K562 (cell line): ENCODE data around the gene MPC1. TPM values are rescaled to one million over a fixed set of nuclear protein-coding genes. Genes with fewer than 3 reads are reported as not detected.
A peak's percentile ranks its signal among the peaks of the same experiment; 100 is the strongest.

ENCODE experiments used
- ARID4B ChIP-seq: sonication (generic); formaldehyde crosslinking; IDR thresholded peaks from 2 replicates; pipeline ENCODE4 v1.8.0; 2022; ENCODE audit warnings: mild to moderate bottlenecking, missing genetic modification reagents
- ATF2 ChIP-seq: sonication (generic); formaldehyde crosslinking; IDR thresholded peaks from 2 replicates; pipeline ENCODE4 v1.8.1; 2022; ENCODE audit warnings: missing genetic modification reagents
- CXXC5 ChIP-seq: fragments of 250-450 bp; sonication (Bioruptor Pico); IDR thresholded peaks from 2 replicates; pipeline ENCODE4 v1.8.0; 2022; ENCODE audit warnings: inconsistent platforms, mild to moderate bottlenecking, moderate library complexity
- GABPB2 ChIP-seq: fragments of 250-450 bp; sonication (Bioruptor Pico); conservative IDR thresholded peaks from 2 replicates; pipeline ENCODE4 v1.5.1; 2021; ENCODE audit warnings: mild to moderate bottlenecking
- HDAC8 ChIP-seq: fragments of 450-650 bp; IDR thresholded peaks from 2 replicates; pipeline ENCODE4 v1.6.1; 2016; ENCODE audit warnings: mild to moderate bottlenecking, missing genetic modification characterization, moderate library complexity, missing compliant biosample characterization
- IFI16 ChIP-seq: fragments of 250-450 bp; sonication (Bioruptor Pico); IDR thresholded peaks from 2 replicates; pipeline ENCODE4 v2.1.2; 2022; ENCODE audit warnings: mild to moderate bottlenecking, inconsistent platforms
- IRF2 ChIP-seq: sonication (generic); formaldehyde crosslinking; IDR thresholded peaks from 2 replicates; pipeline ENCODE4 v1.8.1; 2022; ENCODE audit warnings: mild to moderate bottlenecking, missing genetic modification reagents
- MTA3 ChIP-seq: fragments of 450-650 bp; formaldehyde crosslinking; IDR thresholded peaks from 2 replicates; pipeline ENCODE4 v1.6.1; 2017; ENCODE audit warnings: mild to moderate bottlenecking, borderline replicate concordance
- NFATC3 ChIP-seq: fragments of 450-650 bp; IDR thresholded peaks from 2 replicates; pipeline ENCODE4 v1.6.1; 2017; ENCODE audit warnings: mild to moderate bottlenecking
- PHTF2 ChIP-seq: fragments of 250-450 bp; sonication (Bioruptor Pico); IDR thresholded peaks from 2 replicates; pipeline ENCODE4 v1.5.0; 2021; ENCODE audit warnings: mild to moderate bottlenecking
- THRAP3 ChIP-seq: fragments of 450-650 bp; IDR thresholded peaks from 2 replicates; pipeline ENCODE4 v1.6.1; 2016; ENCODE audit warnings: mild to moderate bottlenecking, inconsistent platforms, borderline replicate concordance
- ZFP91 ChIP-seq: sonication (generic); formaldehyde crosslinking; IDR thresholded peaks from 2 replicates; pipeline ENCODE4 v1.8.0; 2022; ENCODE audit warnings: mild to moderate bottlenecking, missing genetic modification reagents
- ZNF589 ChIP-seq: fragments of 200-800 bp; sonication (Bioruptor generic); IDR thresholded peaks from 2 replicates; pipeline ENCODE4 v1.6.1; 2016; ENCODE audit warnings: low read depth, missing genetic modification characterization, missing compliant biosample characterization
- ZNF695 ChIP-seq: fragments of 450-650 bp; formaldehyde crosslinking; IDR thresholded peaks from 2 replicates; pipeline ENCODE4 v1.4.0; 2020; ENCODE audit warnings: mild to moderate bottlenecking, moderate library complexity
- polyA plus RNA-seq, 8 experiments: library from polyadenylated mRNA; depleted of rRNA in 4 of 8; stranded (reverse) in 5 of 8; unstranded in 3 of 8; fragments of >200 nt; fragmentation: Nextera tagmentation in 2 of 8; fragmentation: Illumina TruSeq in 1 of 8; extraction: Ambion mirVana in 2 of 8; extraction: Trizol in 1 of 8; gene quantifications; 2 replicates each; pipeline versions ENCODE4 v1.2.1 to v1.2.3, GENCODE V29; 2011 to 2014; ENCODE audit warnings: inconsistent platforms in 1 of 8, missing spikeins in 1 of 8
- total RNA-seq, 7 experiments: library from RNA; depleted of rRNA in 6 of 7; stranded (reverse); fragments of >200 nt in 6 of 7; fragmentation: Illumina TruSeq in 2 of 7; extraction: Trizol in 2 of 7; gene quantifications; 2 replicates each; pipeline versions ENCODE4 v1.2.1 to v1.2.3, GENCODE V29; 2011 to 2021; ENCODE audit warnings: low replicate concordance in 1 of 7
- TF ChIP-seq, protein P1 (sequence below): fragments of 250-450 bp; sonication (Bioruptor Pico); IDR thresholded peaks from 2 replicates; pipeline ENCODE4 v1.5.0; 2022; ENCODE audit warnings: mild to moderate bottlenecking
- TF ChIP-seq, protein P2 (sequence below): sonication (generic); formaldehyde crosslinking; IDR thresholded peaks from 2 replicates; pipeline ENCODE4 v1.8.1; 2022; ENCODE audit warnings: missing genetic modification reagents

Gene MPC1
- total and polyA plus RNA-seq, 9 of the 15 experiments (the other 6 are each of a cell fraction or from before 2014, with no cell fraction given), result 78.6 to 185 (median 138) TPM

DNA sequence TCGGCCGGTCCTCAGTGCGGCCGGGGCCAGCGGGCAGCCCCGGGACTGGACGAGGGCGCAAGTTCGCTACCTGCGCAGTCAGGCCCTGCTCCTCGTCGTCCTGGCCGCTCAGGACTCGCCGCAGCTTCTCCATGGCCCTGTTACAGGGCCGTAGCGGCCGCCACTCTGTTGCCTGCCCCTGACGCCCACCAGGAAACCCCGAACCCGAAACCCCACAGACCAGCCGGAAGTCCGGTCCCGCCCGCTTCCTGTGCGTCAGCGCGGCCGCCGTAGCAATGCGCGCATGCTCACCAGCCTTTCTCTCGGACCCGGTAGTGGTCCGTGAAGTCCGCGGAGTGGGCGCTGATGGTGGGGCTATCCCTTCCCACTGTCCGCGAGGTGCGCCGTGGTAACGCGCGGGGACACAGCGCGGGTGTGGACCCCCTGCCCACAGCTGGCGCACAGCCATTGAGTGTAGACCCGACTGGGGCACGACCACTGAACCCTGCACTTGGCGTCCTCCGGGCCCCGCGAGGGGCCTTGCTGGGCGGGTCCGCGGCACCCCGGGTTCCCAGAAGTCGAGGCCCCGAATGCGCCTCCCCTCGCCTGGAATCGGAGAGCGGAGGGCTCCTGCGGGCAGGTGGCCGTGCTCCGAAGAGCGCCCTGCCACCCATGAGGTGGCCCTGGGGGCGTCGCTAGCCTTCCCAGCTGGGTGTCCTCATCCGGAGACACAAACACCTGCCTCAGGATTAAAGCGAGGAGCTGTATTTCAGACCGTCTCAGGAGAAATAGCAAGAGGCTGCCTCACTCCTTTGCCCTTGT lies 40.2 kb downstream of the MPC1 start, which contains the start of gene SFT2D1 (continued):
- TF ChIP-seq ZFP91 (CRISPR knock-in tag), result 0 out of 2 replicates have a peak, but pooled peaks have one; percentile 43
- no peak for TF ChIP-seq IRF2 (CRISPR knock-in tag)
- peak; percentile 89; the same call in 1 of the 2 replicates for TF ChIP-seq MTA3
- no peak for TF ChIP-seq ZNF695 (CRISPR knock-in tag)
- TF ChIP-seq, protein P1, sequence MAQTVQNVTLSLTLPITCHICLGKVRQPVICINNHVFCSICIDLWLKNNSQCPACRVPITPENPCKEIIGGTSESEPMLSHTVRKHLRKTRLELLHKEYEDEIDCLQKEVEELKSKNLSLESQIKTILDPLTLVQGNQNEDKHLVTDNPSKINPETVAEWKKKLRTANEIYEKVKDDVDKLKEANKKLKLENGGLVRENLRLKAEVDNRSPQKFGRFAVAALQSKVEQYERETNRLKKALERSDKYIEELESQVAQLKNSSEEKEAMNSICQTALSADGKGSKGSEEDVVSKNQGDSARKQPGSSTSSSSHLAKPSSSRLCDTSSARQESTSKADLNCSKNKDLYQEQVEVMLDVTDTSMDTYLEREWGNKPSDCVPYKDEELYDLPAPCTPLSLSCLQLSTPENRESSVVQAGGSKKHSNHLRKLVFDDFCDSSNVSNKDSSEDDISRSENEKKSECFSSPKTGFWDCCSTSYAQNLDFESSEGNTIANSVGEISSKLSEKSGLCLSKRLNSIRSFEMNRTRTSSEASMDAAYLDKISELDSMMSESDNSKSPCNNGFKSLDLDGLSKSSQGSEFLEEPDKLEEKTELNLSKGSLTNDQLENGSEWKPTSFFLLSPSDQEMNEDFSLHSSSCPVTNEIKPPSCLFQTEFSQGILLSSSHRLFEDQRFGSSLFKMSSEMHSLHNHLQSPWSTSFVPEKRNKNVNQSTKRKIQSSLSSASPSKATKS (CRISPR knock-in tag), result no peak
- TF ChIP-seq ATF2 (CRISPR knock-in tag), result no peak
- TF ChIP-seq IFI16 (CRISPR knock-in tag), result no peak
- TF ChIP-seq NFATC3, result no peak
- TF ChIP-seq PHTF2 (CRISPR knock-in tag), result no peak
- no peak for TF ChIP-seq HDAC8 (tag)
- no peak for TF ChIP-seq GABPB2 (CRISPR knock-in tag)
- TF ChIP-seq ZNF589 (CRISPR knock-in tag), result peak; percentile 67; the same call in 1 of the 2 replicates
- TF ChIP-seq ARID4B, result peak; percentile 77
- TF ChIP-seq, protein P2, sequence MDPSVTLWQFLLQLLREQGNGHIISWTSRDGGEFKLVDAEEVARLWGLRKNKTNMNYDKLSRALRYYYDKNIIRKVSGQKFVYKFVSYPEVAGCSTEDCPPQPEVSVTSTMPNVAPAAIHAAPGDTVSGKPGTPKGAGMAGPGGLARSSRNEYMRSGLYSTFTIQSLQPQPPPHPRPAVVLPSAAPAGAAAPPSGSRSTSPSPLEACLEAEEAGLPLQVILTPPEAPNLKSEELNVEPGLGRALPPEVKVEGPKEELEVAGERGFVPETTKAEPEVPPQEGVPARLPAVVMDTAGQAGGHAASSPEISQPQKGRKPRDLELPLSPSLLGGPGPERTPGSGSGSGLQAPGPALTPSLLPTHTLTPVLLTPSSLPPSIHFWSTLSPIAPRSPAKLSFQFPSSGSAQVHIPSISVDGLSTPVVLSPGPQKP (CRISPR knock-in tag), result no peak
- peak; percentile 86 for TF ChIP-seq CXXC5
- TF ChIP-seq THRAP3, result no peak
